ENCODE data around the gene MASP2. TPM values are rescaled to one million over a fixed set of nuclear protein-coding genes. Genes with fewer than 3 reads are reported as not detected.
"Not testable (repeated sequence)": the region's sequence is repeated elsewhere in the genome, so short reads cannot be mapped to it uniquely, and the experiment has no call there.

The MASP2 gene
- total RNA-seq, 1 donor from 2014 or later: not detected

DNA sequence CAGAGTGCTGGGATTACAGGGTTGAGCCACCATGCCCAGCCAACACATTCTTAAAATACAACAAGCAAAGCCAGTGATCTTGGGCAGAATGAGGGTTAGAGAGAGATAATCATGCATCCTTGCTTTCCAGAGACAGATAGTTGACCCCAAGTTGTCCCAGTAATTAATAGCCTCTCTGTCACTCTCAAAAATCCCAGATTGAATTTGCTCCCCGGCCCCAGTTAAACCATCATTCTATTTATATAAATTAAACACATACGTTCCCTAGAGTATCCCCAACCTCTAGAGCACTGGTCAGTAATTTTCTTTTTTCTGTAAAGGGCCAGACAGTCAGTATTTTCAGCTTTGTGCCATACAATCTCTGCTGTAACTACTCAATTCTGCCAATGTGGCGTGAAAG is 50.9 kb downstream of the MASP2 start:
- no peaks in the 10 kb centered on the region for H3K36me3 ChIP-seq
- ATAC-seq (no peak), DNase-seq (no peak)
- H3K27me3 ChIP-seq: no peaks in the 10 kb centered on the region
- H3K27ac ChIP-seq: no peak overlapping the region
- intact Hi-C loops (cut with DNase I): no loop called here
- TF ChIP-seq, protein P1, sequence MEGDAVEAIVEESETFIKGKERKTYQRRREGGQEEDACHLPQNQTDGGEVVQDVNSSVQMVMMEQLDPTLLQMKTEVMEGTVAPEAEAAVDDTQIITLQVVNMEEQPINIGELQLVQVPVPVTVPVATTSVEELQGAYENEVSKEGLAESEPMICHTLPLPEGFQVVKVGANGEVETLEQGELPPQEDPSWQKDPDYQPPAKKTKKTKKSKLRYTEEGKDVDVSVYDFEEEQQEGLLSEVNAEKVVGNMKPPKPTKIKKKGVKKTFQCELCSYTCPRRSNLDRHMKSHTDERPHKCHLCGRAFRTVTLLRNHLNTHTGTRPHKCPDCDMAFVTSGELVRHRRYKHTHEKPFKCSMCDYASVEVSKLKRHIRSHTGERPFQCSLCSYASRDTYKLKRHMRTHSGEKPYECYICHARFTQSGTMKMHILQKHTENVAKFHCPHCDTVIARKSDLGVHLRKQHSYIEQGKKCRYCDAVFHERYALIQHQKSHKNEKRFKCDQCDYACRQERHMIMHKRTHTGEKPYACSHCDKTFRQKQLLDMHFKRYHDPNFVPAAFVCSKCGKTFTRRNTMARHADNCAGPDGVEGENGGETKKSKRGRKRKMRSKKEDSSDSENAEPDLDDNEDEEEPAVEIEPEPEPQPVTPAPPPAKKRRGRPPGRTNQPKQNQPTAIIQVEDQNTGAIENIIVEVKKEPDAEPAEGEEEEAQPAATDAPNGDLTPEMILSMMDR (IDR thresholded peaks at IDR 0.05): no peak
- no peaks in the 10 kb centered on the region for H3K4me1 ChIP-seq
- H3K9me3 ChIP-seq: no peaks in the 10 kb centered on the region
- no peak overlapping the region for H3K4me3 ChIP-seq

DNA sequence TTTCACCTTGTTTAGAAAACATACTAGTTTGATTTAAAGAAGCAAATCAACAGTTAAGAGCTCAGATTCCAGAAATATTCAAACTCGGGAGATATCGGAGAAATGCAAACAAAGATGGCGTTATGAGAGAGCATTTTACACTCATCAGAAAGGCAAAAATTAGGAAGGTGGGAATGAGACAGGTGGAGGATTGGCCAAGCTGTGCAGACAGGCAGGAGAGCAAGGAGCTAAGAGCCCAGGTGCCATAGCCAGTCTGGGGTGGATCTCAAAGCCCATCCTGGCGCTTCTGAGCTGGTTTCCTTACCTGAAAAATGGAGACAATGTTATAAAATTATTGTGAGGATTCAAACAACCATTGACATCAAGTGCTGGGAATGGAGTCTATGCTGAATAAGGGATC is 54.2 kb downstream of the MASP2 start:
- TF ChIP-seq, protein P1 (IDR thresholded peaks at IDR 0.05): no peak
- H3K4me3 ChIP-seq: no peak overlapping the region
- no peaks in the 10 kb centered on the region for H3K4me1 ChIP-seq
- intact Hi-C loops (cut with DNase I): no loop called here
- no peaks in the 10 kb centered on the region for H3K9me3 ChIP-seq
- DNase-seq (no peak), ATAC-seq (no peak)
- no peak overlapping the region for H3K27ac ChIP-seq
- H3K36me3 ChIP-seq: no peaks in the 10 kb centered on the region
- H3K27me3 ChIP-seq: no peaks in the 10 kb centered on the region

DNA sequence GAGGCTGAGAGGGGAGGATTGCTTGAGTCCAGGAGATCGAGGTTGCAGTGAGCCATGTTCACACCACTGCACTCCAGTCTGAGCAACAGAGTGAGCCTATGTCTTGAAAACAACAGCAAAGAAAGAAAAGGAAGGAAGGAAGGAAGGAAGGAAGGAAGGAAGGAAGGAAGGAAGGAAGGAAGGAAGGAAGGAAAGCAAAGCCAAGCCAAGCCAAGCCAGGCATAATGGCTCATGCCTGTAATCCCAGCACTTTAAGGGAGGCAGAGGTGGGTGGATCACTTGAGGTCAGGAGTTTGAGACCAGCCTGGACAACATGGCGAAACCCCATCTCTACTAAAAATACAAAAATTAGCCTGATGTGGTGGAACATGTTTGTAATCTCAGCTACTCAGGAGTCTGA is 55.0 kb downstream of the MASP2 start:
- H3K9me3 ChIP-seq; intact Hi-C loops (cut with DNase I): not testable (repeated sequence)

DNA sequence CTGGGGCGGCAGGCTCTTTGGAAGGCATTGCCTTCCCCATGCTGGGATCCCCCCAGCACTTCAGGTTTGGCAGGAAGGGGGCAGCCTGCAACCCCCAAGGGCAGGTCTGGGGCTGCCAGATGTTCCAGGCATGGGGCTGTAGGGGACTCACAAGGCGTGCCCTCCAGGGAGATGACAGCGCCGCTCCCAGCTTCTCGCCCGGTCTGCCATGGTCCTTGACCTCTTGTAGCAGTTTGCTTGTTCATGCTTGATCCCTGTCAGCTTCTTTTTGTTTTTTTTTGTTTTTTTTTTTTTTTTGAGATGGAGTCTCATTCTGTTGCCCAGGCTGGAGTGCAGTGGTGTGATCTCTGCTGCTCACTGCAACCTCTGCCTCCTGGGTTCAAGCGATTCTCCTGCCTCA is 56.2 kb downstream of the MASP2 start:
- Histone ChIP-seq H3K36me3 (no peaks in the 10 kb centered on the region), H3K27ac (no peak overlapping the region), H3K27me3 (peaks cover under 1% of the 10 kb centered on the region), H3K4me1 (no peaks in the 10 kb centered on the region), H3K9me3 (no peaks in the 10 kb centered on the region), H3K4me3 (no peak overlapping the region)
- DNase-seq (no peak), ATAC-seq (no peak)
- intact Hi-C loops (cut with DNase I): no loop called here
- TF ChIP-seq, protein P1 (IDR thresholded peaks at IDR 0.05): no peak

More for the DNA sequence above, 55.0 kb downstream of the MASP2 start:
- H3K36me3 ChIP-seq, ATAC-seq, H3K4me3 ChIP-seq, H3K4me1 ChIP-seq, H3K27me3 ChIP-seq, H3K27ac ChIP-seq, DNase-seq: not testable (repeated sequence)

- H3K4me3 ChIP-seq; H3K27me3 ChIP-seq; H3K27ac ChIP-seq; H3K4me1 ChIP-seq; ATAC-seq; H3K9me3 ChIP-seq; intact Hi-C loops (cut with DNase I); H3K36me3 ChIP-seq; DNase-seq: not testable (repeated sequence)
Observed at GRCh38 chr1:10989920-10990516, 57.0 kb downstream of the MASP2 start.

DNA sequence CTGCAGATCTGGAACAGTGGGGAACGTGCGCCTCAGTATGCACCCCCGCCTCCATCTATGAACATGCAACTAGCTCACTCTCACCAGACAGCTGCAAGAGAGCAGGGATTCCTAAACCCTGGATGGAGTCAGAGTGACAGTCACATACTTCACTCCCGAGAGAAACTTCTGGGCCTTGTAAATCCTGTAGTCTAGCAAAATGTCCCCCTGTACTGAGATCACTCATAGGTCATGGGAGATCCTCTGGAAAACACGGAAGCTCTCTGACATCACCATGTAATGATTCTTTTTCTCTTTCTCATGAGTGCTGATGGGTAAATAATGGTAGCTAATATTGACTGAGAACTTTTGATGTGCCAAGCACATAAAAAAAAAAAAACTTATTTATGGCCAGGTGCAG is 57.9 kb downstream of the MASP2 start:
- Histone ChIP-seq H3K4me3 (no peak overlapping the region), H3K36me3 (no peaks in the 10 kb centered on the region), H3K4me1 (no peaks in the 10 kb centered on the region), H3K9me3 (no peaks in the 10 kb centered on the region), H3K27me3 (peaks cover 6% of the 10 kb centered on the region), H3K27ac (no peak overlapping the region)
- TF ChIP-seq, protein P1 (IDR thresholded peaks at IDR 0.05): no peak
- ATAC-seq (no peak), DNase-seq (no peak)
- intact Hi-C loops (cut with DNase I): no loop called here

DNA sequence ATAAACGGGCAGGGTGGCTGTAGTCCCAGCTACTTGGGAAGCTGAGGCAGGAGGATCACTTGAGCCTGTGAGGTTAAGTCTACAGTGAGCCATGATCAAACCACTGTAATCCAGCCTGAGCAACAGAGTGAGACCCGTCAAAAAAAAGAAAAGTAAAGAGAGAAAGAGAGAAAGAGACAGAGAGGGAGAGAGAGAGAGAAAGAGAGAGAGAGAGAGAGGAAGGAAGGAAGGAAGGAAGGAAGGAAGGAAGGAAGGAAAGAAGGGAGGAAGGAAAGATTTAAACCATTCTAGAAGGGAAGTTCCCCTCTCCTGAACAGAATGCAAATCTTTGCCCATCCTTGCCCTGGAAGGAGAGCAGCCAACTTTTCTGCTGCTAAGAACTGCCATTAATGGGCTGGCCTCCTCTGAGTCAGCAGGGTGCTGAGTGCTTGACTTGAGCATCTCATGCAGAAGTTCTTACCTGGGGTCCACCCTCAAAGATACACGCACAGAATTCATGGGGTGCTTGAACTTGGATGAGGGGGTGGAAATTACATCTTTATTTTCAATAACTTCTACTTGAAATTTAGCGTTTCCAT is 59.1 kb downstream of the MASP2 start:
- DNase-seq (no peak), ATAC-seq (no peak)
- Histone ChIP-seq H3K27ac (no peak overlapping the region), H3K9me3 (no peaks in the 10 kb centered on the region), H3K4me3 (no peak overlapping the region), H3K36me3 (no peaks in the 10 kb centered on the region), H3K27me3 (peaks cover 6% of the 10 kb centered on the region), H3K4me1 (no peaks in the 10 kb centered on the region)
- TF ChIP-seq, protein P1 (IDR thresholded peaks at IDR 0.05): no peak
- intact Hi-C loops (cut with DNase I): no loop called here
